Measurements from ENCODE around the gene RUNX2. TPM values are rescaled to one million over a fixed set of nuclear protein-coding genes. Genes with fewer than 3 reads are reported as not detected.

Gene RUNX2
- total and polyA plus RNA-seq, 2 experiments from 2014 or later: 0.66 to 1.7 TPM

DNA sequence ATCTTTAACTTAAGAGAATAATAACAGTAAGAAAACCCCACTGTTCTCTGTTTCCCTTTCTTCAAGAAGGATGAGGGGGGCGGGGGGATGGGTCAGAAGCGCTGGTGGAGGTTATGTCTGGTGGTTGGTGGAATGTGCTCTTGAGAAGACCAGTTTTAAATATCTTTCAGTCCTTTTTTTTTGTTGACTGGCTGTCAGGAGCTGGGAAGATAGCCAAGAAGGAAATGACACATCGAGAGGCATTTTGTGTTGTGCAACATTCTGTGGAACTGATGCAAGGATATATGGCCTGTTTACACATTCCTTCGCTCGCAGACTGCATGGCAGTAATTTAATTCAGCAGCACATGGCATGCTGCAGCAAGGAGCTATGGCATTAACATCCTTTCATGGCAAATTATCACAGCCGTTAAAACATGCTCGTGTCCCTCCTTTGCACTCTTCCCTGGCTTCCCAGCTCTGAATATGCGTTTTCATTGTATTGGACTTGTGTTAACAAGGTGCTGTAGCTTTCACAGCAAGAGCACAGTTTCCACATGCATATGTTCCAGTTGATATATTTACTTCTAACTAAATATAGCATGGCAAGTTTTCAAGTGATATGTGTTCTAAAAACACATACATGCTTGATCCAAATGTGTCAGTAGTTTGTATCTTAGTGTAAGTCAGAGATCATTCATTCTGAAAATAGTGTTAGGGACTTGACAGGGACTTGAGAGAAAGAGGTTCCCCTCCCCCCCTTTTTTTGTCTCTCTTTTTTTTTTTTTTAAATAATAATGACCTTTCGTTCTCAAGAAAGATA lies 117.8 kb downstream of the RUNX2 start:
- Histone ChIP-seq H3K27me3 (ENCODE audit: insufficient read depth) (no peaks in the 10 kb centered on the region), H4K20me1 (replicated peaks; ENCODE audit: insufficient read depth) (no peaks in the 10 kb centered on the region), H3K4me1 (ENCODE audit: insufficient read depth) (peaks cover 29% of the 10 kb centered on the region), H3K4me2 (peak overlapping the region; percentile 61), H3F3A (replicated peaks; ENCODE audit: low read depth) (no peaks in the 10 kb centered on the region), H3K4me3 (no peak overlapping the region), H2AFZ (no peak overlapping the region), H3K36me3 (ENCODE audit: insufficient read depth) (no peaks in the 10 kb centered on the region), H3K27ac (ENCODE audit: low read depth) (no peak overlapping the region), H3K79me2 (replicated peaks; ENCODE audit: insufficient read depth) (no peaks in the 10 kb centered on the region), H3K9me2 (ENCODE audit: insufficient read depth) (0 out of 2 replicates have a peak, but pooled peaks cover 5% of the 10 kb centered on the region)
- H3K4me3 Mint-ChIP-seq: no peak overlapping the region
- H3K27ac Mint-ChIP-seq: peak overlapping the region; percentile 39
- no peaks in the 10 kb centered on the region for H3K36me3 Mint-ChIP-seq (ENCODE audit: low read depth)
- peaks cover 1% of the 10 kb centered on the region for H3K27me3 Mint-ChIP-seq (ENCODE audit: insufficient read depth, low read depth, poor library complexity)
- H3K4me1 Mint-ChIP-seq: peaks cover 27% of the 10 kb centered on the region
- H3K9me3 Mint-ChIP-seq: no peaks in the 10 kb centered on the region
- ATAC-seq (peak; percentile 64), DNase-seq (ENCODE audit: low spot score) (peak; percentile 55)
- no peak for TF ChIP-seq ZNF331 (CRISPR knock-in tag; IDR thresholded peaks at IDR 0.05; ENCODE audit: low read depth)
- TF ChIP-seq NANOG (IDR thresholded peaks at IDR 0.05; ENCODE audit: borderline replicate concordance): peak; percentile 31; the same call in 1 of the 2 replicates

- Mint-ChIP-seq H3K27me3 (ENCODE audit: insufficient read depth, low read depth, poor library complexity) (peaks cover 1% of the 10 kb centered on the region), H3K4me1 (peaks cover 27% of the 10 kb centered on the region), H3K9me3 (no peaks in the 10 kb centered on the region), H3K36me3 (ENCODE audit: low read depth) (no peaks in the 10 kb centered on the region), H3K4me3 (no peak overlapping the region), H3K27ac (no peak overlapping the region)
- H3K4me3 ChIP-seq: no peak overlapping the region
- 0 out of 2 replicates have a peak, but pooled peaks cover 5% of the 10 kb centered on the region for H3K9me2 ChIP-seq (ENCODE audit: insufficient read depth)
- no peak overlapping the region for H3K4me2 ChIP-seq
- H3K27ac ChIP-seq (ENCODE audit: low read depth): no peak overlapping the region
- no peak; the same call in 2 of the 3 replicates for ATAC-seq
- H4K20me1 ChIP-seq (replicated peaks; ENCODE audit: insufficient read depth): no peaks in the 10 kb centered on the region
- H3K36me3 ChIP-seq (ENCODE audit: insufficient read depth): no peaks in the 10 kb centered on the region
- peaks cover 29% of the 10 kb centered on the region for H3K4me1 ChIP-seq (ENCODE audit: insufficient read depth)
- H3K27me3 ChIP-seq (ENCODE audit: insufficient read depth): no peaks in the 10 kb centered on the region
- no peak overlapping the region for H2AFZ ChIP-seq
- H3F3A ChIP-seq (replicated peaks; ENCODE audit: low read depth): no peaks in the 10 kb centered on the region
- H3K79me2 ChIP-seq (replicated peaks; ENCODE audit: insufficient read depth): no peaks in the 10 kb centered on the region
- no peak for DNase-seq (ENCODE audit: low spot score)
- TF ChIP-seq ETS1 (IDR thresholded peaks at IDR 0.05) (no peak), JUNB (IDR thresholded peaks at IDR 0.05; ENCODE audit: unreplicated experiment) (no peak), NANOG (IDR thresholded peaks at IDR 0.05; ENCODE audit: borderline replicate concordance) (no peak), ZNF114 (CRISPR knock-in tag; IDR thresholded peaks at IDR 0.05) (no peak), CTCF (conservative IDR thresholded peaks at IDR 0.05; ENCODE audit: low read depth in 2 of 2) (no peak)
- TF ChIP-seq, protein P1, sequence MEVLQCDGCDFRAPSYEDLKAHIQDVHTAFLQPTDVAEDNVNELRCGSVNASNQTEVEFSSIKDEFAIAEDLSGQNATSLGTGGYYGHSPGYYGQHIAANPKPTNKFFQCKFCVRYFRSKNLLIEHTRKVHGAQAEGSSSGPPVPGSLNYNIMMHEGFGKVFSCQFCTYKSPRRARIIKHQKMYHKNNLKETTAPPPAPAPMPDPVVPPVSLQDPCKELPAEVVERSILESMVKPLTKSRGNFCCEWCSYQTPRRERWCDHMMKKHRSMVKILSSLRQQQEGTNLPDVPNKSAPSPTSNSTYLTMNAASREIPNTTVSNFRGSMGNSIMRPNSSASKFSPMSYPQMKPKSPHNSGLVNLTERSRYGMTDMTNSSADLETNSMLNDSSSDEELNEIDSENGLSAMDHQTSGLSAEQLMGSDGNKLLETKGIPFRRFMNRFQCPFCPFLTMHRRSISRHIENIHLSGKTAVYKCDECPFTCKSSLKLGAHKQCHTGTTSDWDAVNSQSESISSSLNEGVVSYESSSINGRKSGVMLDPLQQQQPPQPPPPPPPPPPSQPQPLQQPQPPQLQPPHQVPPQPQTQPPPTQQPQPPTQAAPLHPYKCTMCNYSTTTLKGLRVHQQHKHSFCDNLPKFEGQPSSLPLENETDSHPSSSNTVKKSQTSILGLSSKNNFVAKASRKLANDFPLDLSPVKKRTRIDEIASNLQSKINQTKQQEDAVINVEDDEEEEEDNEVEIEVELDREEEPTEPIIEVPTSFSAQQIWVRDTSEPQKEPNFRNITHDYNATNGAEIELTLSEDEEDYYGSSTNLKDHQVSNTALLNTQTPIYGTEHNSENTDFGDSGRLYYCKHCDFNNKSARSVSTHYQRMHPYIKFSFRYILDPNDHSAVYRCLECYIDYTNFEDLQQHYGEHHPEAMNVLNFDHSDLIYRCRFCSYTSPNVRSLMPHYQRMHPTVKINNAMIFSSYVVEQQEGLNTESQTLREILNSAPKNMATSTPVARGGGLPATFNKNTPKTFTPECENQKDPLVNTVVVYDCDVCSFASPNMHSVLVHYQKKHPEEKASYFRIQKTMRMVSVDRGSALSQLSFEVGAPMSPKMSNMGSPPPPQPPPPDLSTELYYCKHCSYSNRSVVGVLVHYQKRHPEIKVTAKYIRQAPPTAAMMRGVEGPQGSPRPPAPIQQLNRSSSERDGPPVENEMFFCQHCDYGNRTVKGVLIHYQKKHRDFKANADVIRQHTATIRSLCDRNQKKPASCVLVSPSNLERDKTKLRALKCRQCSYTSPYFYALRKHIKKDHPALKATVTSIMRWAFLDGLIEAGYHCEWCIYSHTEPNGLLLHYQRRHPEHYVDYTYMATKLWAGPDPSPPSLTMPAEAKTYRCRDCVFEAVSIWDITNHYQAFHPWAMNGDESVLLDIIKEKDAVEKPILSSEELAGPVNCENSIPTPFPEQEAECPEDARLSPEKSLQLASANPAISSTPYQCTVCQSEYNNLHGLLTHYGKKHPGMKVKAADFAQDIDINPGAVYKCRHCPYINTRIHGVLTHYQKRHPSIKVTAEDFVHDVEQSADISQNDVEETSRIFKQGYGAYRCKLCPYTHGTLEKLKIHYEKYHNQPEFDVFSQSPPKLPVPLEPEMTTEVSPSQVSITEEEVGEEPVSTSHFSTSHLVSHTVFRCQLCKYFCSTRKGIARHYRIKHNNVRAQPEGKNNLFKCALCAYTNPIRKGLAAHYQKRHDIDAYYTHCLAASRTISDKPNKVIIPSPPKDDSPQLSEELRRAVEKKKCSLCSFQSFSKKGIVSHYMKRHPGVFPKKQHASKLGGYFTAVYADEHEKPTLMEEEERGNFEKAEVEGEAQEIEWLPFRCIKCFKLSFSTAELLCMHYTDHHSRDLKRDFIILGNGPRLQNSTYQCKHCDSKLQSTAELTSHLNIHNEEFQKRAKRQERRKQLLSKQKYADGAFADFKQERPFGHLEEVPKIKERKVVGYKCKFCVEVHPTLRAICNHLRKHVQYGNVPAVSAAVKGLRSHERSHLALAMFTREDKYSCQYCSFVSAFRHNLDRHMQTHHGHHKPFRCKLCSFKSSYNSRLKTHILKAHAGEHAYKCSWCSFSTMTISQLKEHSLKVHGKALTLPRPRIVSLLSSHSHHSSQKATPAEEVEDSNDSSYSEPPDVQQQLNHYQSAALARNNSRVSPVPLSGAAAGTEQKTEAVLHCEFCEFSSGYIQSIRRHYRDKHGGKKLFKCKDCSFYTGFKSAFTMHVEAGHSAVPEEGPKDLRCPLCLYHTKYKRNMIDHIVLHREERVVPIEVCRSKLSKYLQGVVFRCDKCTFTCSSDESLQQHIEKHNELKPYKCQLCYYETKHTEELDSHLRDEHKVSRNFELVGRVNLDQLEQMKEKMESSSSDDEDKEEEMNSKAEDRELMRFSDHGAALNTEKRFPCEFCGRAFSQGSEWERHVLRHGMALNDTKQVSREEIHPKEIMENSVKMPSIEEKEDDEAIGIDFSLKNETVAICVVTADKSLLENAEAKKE (CRISPR knock-in tag; IDR thresholded peaks at IDR 0.05): no peak
These were observed 118.9 kb downstream of the RUNX2 start for GRCh38 chr6:45447005-45447404.
